Loucy (cell line): ENCODE data around the gene CACNA1C.

Source experiments
- H2AFZ ChIP-seq: fragments of 200-600 bp; sonication (generic); 2 replicates; pipeline ENCODE4 v1.6.0; 2016; ENCODE audit warnings: antibody characterized with exemption, mild to moderate bottlenecking, low read length, moderate library complexity
- H3F3A ChIP-seq: fragments of 200-600 bp; 2 replicates; pipeline ENCODE4 v1.6.0; 2016; ENCODE audit warnings: antibody characterized with exemption, low read depth, mild to moderate bottlenecking
- H3K27me3 ChIP-seq: fragments of 200-600 bp; sonication (generic); 2 replicates; pipeline ENCODE4 v1.6.1; 2014; ENCODE audit warnings: low read length, mild to moderate bottlenecking; ENCODE audit not compliant: insufficient read depth, poor library complexity, severe bottlenecking
- H3K36me3 ChIP-seq: fragments of 200-600 bp; sonication (generic); 2 replicates; pipeline ENCODE4 v1.6.1; 2016; ENCODE audit warnings: low read length; ENCODE audit not compliant: insufficient read depth
- H3K4me1 ChIP-seq: fragments of 200-600 bp; sonication (generic); 2 replicates; pipeline ENCODE4 v1.5.1; 2014; ENCODE audit warnings: low read length, mild to moderate bottlenecking; ENCODE audit not compliant: insufficient read depth, poor library complexity, severe bottlenecking
- H3K4me2 ChIP-seq: fragments of 200-600 bp; sonication (generic); 2 replicates; pipeline ENCODE4 v1.6.0; 2014; ENCODE audit warnings: antibody characterized with exemption, low read length, low read depth, mild to moderate bottlenecking; ENCODE audit not compliant: poor library complexity, severe bottlenecking
- H3K4me3 ChIP-seq: fragments of 200-600 bp; sonication (generic); 2 replicates; pipeline ENCODE4 v1.5.1; 2014; ENCODE audit warnings: low read length, mild to moderate bottlenecking, mixed read lengths; ENCODE audit not compliant: poor library complexity, severe bottlenecking
- H3K79me2 ChIP-seq: fragments of 200-600 bp; sonication (generic); 2 replicates; pipeline ENCODE4 v1.6.1; 2014; ENCODE audit warnings: low read length; ENCODE audit not compliant: insufficient read depth
- H3K9ac ChIP-seq: fragments of 200-600 bp; sonication (generic); 2 replicates; pipeline ENCODE4 v1.6.0; 2014; ENCODE audit warnings: mild to moderate bottlenecking, low read depth, low read length, moderate library complexity; ENCODE audit not compliant: poor library complexity, severe bottlenecking
- H3K9me2 ChIP-seq: fragments of 200-600 bp; sonication (generic); replicated peaks from 2 replicates; pipeline ENCODE4 v1.6.1; 2016; ENCODE audit warnings: low read depth, low read length, mixed read lengths
- H3K9me3 ChIP-seq: fragments of 200-600 bp; sonication (generic); 2 replicates; pipeline ENCODE4 v1.6.1; 2014; ENCODE audit warnings: mild to moderate bottlenecking, antibody characterized with exemption, low read length, low read depth; ENCODE audit not compliant: insufficient read depth
- H4K20me1 ChIP-seq: fragments of 200-600 bp; sonication (generic); 2 replicates; pipeline ENCODE4 v1.6.0; 2014; ENCODE audit warnings: antibody characterized with exemption, low read length, mild to moderate bottlenecking; ENCODE audit not compliant: insufficient read depth, poor library complexity, severe bottlenecking
- EZH2phosphoT487 ChIP-seq: fragments of 200-600 bp; IDR thresholded peaks from 2 replicates; pipeline ENCODE4 v1.6.1; 2018; ENCODE audit warnings: antibody characterized with exemption, mild to moderate bottlenecking, moderate library complexity, borderline replicate concordance
- TF ChIP-seq, protein P1 (sequence below): fragments of 200-600 bp; sonication (generic); conservative IDR thresholded peaks from 2 replicates; pipeline ENCODE4 v1.5.1; 2014; ENCODE audit warnings: mild to moderate bottlenecking, antibody characterized with exemption, low read length

Gene CACNA1C

DNA sequence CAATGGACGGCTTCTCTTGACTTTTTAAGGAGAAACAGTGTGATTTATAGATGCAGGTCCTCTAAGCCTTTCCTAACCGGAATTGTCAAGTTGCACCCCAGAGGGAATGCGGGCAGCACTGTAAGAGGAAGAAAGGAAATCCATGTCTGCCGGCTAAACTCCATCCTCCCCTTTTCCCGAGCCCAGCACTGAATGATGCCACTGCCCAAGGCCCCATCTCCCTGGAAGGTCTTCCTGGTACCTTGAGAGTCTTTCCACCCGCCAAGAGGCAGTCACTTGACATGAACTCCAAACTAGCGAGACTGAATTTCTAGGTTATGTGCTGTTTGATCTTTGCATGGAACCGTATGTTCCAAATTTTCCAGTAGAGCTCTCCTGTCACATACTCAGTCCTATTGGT lies 428.6 kb downstream of the CACNA1C start:
- Histone ChIP-seq H3K79me2 (no peaks in the 10 kb centered on the region), H3K36me3 (no peaks in the 10 kb centered on the region), H3F3A (no peaks in the 10 kb centered on the region), H3K27me3 (no peaks in the 10 kb centered on the region), H3K9me2 (no peaks in the 10 kb centered on the region), H4K20me1 (no peaks in the 10 kb centered on the region), H3K9ac (no peak overlapping the region), H3K4me3 (no peak overlapping the region), H2AFZ (no peak overlapping the region), H3K4me2 (no peak overlapping the region), H3K4me1 (no peaks in the 10 kb centered on the region), H3K9me3 (no peaks in the 10 kb centered on the region)
- TF ChIP-seq, protein P1, sequence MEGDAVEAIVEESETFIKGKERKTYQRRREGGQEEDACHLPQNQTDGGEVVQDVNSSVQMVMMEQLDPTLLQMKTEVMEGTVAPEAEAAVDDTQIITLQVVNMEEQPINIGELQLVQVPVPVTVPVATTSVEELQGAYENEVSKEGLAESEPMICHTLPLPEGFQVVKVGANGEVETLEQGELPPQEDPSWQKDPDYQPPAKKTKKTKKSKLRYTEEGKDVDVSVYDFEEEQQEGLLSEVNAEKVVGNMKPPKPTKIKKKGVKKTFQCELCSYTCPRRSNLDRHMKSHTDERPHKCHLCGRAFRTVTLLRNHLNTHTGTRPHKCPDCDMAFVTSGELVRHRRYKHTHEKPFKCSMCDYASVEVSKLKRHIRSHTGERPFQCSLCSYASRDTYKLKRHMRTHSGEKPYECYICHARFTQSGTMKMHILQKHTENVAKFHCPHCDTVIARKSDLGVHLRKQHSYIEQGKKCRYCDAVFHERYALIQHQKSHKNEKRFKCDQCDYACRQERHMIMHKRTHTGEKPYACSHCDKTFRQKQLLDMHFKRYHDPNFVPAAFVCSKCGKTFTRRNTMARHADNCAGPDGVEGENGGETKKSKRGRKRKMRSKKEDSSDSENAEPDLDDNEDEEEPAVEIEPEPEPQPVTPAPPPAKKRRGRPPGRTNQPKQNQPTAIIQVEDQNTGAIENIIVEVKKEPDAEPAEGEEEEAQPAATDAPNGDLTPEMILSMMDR, result no peak
- TF ChIP-seq EZH2phosphoT487, result no peak

DNA sequence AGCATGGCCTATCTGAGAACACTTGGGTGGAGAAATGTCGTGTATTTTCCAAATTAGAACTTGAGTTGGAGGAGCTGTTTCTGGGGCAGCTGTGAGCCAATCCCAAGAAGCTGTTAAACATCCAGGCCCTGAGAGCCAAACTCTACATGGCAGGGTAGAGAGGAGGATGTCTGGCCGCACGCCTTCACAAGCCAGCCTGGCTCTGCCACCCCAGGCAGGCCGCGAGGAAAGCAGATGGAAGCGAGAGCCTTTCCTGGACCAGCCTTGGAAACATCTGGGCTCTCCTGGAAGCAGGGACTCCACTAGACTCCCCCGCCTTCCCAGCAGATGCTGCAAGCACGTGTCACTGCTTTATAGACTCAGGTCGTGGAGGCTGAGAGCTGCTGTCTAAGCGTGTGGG lies 429.2 kb downstream of the CACNA1C start:
- Histone ChIP-seq H3K36me3 (no peaks in the 10 kb centered on the region), H3K9ac (no peak overlapping the region), H3K27me3 (no peaks in the 10 kb centered on the region), H2AFZ (no peak overlapping the region), H3K79me2 (no peaks in the 10 kb centered on the region), H3F3A (no peaks in the 10 kb centered on the region), H3K9me2 (no peaks in the 10 kb centered on the region), H3K4me1 (no peaks in the 10 kb centered on the region), H3K4me2 (no peak overlapping the region), H3K4me3 (no peak overlapping the region), H3K9me3 (no peaks in the 10 kb centered on the region), H4K20me1 (no peaks in the 10 kb centered on the region)
- no peak for TF ChIP-seq EZH2phosphoT487
- TF ChIP-seq, protein P1, result no peak

DNA sequence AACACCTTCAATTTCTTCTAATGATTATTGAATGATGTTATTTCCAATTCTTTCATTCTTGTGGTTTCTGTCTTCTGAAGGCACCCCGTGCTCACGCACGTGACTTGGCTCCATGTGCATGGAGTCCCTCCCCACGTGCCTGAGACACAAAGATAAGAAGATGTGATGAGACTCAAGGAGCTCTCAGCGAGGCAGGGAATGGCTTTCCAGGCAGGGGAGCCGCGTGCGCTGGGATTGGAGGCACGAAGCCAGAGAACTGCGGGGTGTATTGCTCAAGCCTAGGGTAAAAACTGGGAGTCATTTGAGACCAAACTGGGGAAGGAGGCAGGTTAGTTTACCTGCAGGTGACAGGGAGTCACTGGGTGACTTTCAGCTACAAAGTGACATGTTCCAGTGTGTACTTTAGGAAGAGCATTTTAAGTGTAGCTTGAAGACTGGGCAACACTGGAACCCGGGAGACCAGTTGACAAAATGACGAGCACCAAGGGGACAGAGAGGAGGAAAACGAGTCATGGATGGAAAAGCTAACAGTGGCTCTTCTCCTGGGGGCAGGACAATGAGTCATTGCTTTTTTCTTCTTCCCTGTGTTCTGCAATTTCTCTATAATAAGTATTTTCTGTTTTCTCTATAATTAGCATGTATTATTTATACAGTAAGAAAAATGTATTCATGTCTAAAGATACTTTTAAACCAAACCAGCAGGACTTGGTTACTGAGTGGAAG lies 430.3 kb downstream of the CACNA1C start:
- Histone ChIP-seq H3K9ac (no peak overlapping the region), H3K79me2 (no peaks in the 10 kb centered on the region), H3K27me3 (no peaks in the 10 kb centered on the region), H3K4me1 (no peaks in the 10 kb centered on the region), H4K20me1 (no peaks in the 10 kb centered on the region), H2AFZ (no peak overlapping the region), H3K36me3 (no peaks in the 10 kb centered on the region), H3K9me2 (no peaks in the 10 kb centered on the region), H3F3A (no peaks in the 10 kb centered on the region), H3K4me3 (no peak overlapping the region), H3K9me3 (no peaks in the 10 kb centered on the region), H3K4me2 (no peak overlapping the region)
- TF ChIP-seq EZH2phosphoT487, result no peak
- TF ChIP-seq, protein P1, result no peak
